HPDE6-E6E7 (cell line): ENCODE results near the gene C4orf36.
"Not testable (repeated sequence)": the region's sequence is repeated elsewhere in the genome, so short reads cannot be mapped to it uniquely, and the experiment has no call there.

Experiments used
- DNase-seq: peaks from one replicate; pipeline ENCODE4 v3.0.0; 2011; ENCODE audit warnings: missing footprints; ENCODE audit errors: extremely low spot score

The C4orf36 gene

GRCh38 chr4:86917212-86918039 lies 25.2 kb upstream of the C4orf36 start:
- no peak for DNase-seq

- no peak for DNase-seq
Measured at GRCh38 chr4:86916392-86916791, 24.2 kb upstream of the C4orf36 start.

DNA sequence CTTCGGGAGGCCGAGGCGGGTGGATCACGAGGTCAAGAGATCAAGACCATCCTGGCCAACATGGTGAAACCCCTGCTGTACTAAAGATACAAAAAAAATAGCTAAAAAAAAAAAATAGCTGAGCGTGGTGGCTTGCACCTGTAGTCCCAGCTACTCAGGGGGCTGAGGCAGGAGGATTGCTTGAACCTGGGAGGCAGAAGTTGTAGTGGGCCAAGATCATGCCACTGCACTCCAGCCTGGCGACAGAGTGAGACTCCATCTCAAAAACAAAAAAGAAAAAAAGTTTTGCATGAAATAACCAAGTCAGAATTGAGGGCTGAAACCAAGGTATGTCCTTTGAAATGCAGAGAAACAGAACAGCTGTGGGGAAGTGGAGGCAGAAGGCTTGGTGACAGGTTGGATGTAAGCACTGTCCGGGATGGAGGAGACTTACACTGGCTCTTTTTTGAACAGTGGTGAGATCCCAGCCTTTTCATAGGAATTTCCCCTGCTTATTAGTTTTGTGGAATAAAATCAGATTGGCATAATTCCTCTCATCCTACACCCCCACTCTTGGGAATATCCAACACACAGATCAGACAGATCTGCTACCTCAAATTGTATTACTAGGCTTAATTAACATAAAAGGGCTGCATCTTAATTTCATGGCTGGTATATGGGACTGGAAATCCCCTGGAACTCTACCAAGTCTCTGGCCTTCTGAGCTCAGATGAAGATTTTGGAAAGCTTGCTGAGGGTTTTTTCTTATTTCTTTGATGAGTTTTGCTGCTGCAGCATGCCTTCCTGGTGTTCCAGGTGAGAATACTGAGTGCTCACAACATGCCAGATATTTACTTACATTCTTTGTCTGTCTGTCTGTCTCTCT lies 18.8 kb upstream of the C4orf36 start:
- no peak for DNase-seq

- DNase-seq = no peak
Measured at GRCh38 chr4:86910369-86910768, 18.1 kb upstream of the C4orf36 start.

- no peak for DNase-seq
Measured at GRCh38 chr4:86909546-86910295, 17.5 kb upstream of the C4orf36 start.

DNA sequence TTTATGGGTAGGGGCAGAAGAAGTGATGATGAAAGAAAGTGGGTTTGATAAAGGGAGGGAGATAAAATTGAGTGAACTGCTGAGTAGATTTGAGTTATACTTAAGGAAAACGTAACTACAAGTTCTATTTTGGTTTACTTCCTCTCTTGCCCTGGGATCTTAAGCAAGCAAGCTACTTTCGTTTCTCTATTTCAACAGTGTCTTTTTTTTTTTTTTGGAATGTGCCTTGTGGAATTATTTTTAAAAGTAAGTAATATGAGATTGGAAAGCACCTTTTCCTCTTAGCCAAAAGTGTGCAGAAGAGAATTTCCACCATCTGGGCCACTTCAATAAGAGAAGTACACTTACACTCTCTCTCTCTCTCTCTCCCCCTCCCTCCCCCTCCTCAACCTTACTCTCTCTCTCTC lies 16.0 kb upstream of the C4orf36 start:
- DNase-seq = no peak

GRCh38 chr4:86901864-86902263 lies 9.6 kb upstream of the C4orf36 start:
- no peak for DNase-seq

GRCh38 chr4:86898562-86898961 lies 6.3 kb upstream of the C4orf36 start:
- DNase-seq = no peak

DNA sequence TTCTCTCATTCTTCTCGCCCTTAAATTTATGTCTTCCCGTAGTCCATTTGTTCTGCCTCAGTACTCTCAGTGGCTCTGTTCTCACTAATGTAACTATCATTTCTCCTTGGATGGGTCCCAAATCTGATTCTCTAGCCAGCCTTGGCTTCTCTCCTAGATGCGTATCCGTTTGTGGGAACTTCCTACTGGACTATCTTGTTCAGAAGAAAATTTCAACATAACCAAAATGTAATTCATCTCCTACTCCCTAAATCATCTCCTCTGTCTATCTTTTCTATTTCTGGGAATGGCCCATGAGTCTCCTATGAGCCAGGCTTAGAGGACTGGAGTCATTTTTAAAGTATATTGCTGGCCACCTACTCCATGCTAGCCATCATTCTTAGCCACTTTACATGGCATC lies 4.4 kb upstream of the C4orf36 start:
- no peak for DNase-seq

DNA sequence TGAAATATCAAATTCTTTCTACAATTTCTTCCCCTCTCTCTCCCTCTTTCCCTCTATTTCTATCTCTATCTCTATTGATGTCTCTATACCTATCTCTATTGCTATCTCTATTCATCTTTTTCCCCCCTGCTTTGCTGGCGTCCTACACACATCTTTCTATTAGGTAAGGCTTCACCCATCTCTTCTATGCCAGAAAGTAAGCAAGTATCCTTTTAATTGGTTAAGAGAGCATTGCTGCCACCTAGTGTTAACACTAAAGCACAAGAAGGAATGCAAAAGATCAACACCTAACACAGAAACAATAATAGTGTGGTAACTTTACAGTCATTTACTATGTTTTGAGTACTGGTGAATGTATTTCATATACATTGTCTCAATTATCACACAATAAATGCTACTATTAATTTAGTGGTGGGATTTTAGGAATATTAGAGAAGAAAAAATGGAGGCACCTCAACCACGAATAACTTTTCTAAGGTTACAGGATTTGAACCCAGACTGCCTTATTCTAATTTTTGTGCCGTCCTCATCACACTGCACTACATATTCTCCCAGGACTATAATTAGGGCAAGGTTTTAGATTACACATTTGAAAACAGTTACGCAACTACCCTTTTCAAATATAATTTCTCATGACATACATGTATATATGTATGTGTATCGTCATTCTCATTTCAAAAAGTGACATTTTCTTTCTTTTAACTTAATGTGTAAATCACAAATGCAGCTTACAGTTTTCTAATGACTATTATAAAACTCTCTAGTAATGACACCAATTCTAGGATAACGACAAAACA lies 3.7 kb upstream of the C4orf36 start:
- DNase-seq = peak; percentile 35

DNA sequence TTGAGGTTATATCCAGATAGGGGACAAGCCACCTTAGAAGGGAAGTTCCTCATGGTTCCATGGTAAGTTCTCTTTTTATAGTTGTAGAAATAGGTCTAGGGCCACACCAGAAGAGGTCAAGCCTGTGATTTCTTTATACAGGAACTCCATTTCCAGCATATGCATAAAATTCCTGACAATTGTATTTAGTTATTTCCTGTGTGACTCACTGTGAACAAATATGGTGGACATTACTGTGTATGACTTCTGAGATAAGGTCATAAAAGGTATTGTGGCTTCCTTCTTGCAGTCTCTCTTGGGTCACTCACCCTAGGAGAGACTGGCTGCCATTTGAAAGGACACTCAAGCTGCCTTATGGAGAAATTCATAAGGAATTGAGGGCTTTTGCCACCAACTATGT lies 2.2 kb upstream of the C4orf36 start:
- no peak for DNase-seq

DNA sequence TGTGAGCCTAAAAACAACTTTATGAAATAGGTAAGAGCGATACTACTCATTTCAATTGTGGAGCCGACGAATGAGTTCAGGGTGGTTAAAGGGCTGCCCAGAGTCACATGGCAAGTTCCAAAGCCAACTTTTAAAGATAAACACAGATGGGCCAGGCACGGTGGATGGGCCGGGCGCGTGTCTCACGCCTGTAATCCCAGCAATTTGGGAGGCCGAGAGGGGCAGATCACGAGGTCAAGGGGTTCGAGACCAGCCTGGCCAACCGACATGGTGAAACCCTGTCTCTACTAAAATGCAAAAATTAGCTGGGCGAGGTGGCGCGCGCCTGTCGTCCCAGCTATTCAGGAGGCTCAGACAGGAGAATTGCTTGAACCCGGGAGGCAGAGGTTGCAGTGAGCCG lies 914 bp upstream of the C4orf36 start:
- no peak for DNase-seq

DNA sequence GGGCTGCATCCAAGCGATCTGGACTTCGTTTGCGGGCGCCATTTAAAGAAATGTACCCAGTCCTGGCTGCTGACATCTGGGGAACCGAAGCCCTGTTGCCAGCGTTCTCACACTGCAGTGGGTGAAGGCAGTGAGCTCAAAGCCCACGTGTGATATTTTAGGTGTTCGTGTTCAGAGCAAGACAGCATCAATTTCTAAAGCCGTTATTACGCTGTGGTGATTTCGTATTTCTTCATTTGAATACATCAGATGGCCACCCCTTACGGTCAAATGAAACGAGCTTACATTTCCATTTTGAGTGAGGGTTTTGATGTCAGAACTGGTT lies 376 bp upstream of the C4orf36 start:
- no peak for DNase-seq

DNA sequence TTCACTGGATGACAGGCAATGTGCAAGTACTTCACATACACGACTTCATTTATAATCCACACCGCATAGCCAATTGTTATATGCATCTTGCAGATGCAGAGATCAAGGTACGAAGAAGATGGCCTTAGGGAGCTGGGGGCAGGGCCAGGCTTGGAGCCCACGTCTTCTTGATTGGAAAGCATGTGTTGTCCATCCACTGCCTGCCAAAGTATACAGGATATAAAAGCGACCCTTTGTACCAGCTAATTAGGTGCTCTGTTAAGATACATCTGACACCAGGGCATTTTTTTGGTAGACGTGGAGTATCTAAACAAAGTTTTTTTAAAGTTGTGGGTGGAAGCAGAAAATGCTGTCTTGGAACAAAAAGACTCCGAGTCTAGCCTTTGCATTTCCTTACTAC lies 1.4 kb downstream of the C4orf36 start:
- DNase-seq = no peak

DNA sequence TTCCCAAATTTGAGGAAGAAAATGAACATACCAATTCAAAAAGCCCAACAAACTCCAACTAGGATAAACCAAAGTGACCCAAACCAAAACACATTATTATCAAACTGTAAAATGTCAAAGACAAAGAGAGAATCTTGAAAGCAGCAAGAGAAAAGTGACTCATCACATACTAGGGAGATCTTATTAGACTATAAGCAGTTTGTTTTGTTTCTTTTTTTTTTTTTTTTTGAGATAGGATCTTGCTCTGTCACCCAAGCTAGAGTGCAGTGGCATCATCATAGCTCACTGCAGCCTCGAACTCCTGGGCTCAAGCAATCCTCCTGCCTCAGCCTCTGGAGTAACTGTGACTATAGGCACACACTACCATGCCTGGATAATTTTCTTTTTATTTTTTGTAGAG lies 12.6 kb downstream of the C4orf36 start:
- DNase-seq = no peak

DNA sequence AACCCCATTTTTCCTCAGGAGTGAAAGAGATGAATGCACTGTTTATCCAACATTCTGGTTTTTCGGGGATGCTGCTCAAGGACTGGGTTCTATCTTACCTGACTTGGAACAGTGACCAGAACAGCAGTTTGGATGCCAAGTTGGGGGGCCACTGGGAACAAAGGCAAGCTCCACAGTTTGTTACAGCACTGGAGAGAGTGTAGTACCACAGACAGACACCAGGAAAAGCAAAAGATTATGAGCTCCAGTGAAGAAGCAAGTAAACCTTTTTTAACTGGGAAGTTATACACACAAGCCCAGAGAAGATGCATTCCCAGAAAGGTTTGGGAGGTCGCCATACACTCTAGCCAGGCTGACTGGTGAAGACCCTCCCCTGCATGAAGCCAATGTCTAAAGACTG lies 13.6 kb downstream of the C4orf36 start:
- no peak for DNase-seq

GRCh38 chr4:86876894-86877685 lies 15.1 kb downstream of the C4orf36 start:
- no peak for DNase-seq

DNA sequence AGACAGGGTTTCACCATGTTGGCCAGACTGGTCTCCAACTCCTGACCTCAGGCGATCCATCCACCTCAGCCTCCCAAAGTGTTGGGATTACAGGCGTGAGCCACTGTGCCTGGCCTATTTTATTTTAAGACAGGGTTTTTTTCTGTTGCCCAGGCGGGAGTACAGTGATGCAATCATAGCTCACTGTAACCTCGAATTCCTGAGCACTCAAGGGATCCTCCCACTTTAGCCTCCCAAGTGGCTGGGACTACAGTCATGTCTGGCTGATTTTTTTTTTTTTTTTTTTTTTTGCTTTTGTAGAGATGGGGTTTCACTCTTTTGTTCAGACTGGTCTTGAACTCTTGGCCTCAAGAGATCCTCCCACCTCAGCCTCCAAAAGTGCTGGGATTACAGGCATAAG lies 16.8 kb downstream of the C4orf36 start:
- not testable (repeated sequence) for DNase-seq

- DNase-seq = peak; percentile 28
Measured at GRCh38 chr4:86872135-86872534, 20.1 kb downstream of the C4orf36 start.

DNA sequence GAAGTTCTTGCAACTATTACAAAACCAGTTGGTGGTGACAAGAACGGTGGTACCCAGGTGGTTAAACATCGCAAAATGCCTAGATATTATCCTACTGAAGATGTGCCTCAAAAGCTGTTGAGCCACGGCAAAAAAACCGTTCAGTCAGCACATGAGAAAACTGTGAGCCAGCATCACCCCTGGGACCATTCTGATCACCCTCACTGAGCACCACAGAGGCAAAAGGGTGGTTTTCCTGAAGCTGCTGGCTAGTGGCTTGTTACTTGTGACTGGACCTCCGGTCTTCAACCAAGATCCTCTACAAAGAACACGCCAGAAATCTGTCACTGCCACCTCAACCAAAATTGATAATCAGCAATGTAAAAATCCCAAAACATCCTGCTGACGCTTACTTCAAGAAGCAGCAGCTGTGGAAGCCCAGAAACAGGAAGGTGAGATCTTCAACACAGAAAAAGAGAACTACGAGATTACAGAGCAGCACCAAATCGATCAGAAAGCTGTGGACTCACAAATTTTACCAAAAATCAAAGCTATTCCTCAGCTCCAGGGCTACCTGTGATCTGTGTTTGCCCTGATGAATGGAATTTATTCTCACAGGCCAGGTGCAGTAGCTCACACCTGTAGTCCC lies 21.7 kb downstream of the C4orf36 start:
- no peak for DNase-seq
